SJSA1 (cell line): ENCODE data around the gene ADGRA3. TPM values are rescaled to one million over a fixed set of nuclear protein-coding genes. Genes with fewer than 3 reads are reported as not detected.

Source experiments
- DNase-seq, 2 experiments: peaks; one replicate each; pipeline ENCODE4 v3.0.0-alpha.2; 2015 to 2020; ENCODE audit warnings: low spot score in 2 of 2, low read depth in 1 of 2
- H3K27ac ChIP-seq: fragments of 250-450 bp; sonication (Bioruptor Pico); 2 replicates; pipeline ENCODE4 v1.5.1; 2020; ENCODE audit warnings: mild to moderate bottlenecking, moderate library complexity
- H3K27me3 ChIP-seq: fragments of 250-450 bp; sonication (Bioruptor Pico); replicated peaks from 2 replicates; pipeline ENCODE4 v1.5.1; 2020; ENCODE audit warnings: mild to moderate bottlenecking, moderate library complexity
- H3K36me3 ChIP-seq: fragments of 250-450 bp; sonication (Bioruptor Pico); 2 replicates; pipeline ENCODE4 v1.5.1; 2020; ENCODE audit warnings: mild to moderate bottlenecking
- H3K4me1 ChIP-seq: fragments of 250-450 bp; sonication (Bioruptor Pico); replicated peaks from 2 replicates; pipeline ENCODE4 v1.6.1; 2021; ENCODE audit warnings: mild to moderate bottlenecking
- H3K4me3 ChIP-seq: fragments of 250-450 bp; sonication (Bioruptor Pico); 2 replicates; pipeline ENCODE4 v1.5.1; 2020; ENCODE audit warnings: mild to moderate bottlenecking
- H3K9me3 ChIP-seq: fragments of 250-450 bp; sonication (Bioruptor Pico); replicated peaks from 2 replicates; pipeline ENCODE4 v1.5.1; 2020; ENCODE audit warnings: mild to moderate bottlenecking
- total RNA-seq: library from RNA; depleted of rRNA; stranded (reverse); fragments of >200 nt; shearing (Covaris generic); gene quantifications from 2 replicates; pipeline ENCODE4 v1.2.3, GENCODE V29; 2014

The ADGRA3 gene
- total RNA-seq, 1 experiment from 2014 or later = 9.4 TPM

DNA sequence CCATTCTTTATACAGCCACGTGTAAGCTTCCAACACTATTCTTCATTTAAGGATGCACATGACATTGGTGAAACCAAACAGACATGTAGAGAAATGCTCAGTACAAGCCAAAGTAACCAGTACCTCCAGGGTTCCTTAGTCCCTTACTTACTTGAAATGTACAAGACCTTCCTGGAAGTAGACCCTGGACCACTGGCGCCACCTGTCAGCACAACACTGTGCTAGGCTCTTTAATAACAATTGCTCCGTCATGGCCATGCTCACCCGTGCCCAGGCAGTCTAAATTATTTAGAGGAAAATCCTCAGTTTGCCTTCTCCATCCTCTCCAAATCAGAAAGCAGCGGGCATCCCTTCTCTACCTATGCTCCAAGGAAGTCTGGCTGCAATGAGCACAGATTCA is 52.7 kb downstream of the ADGRA3 start:
- Histone ChIP-seq H3K9me3 (no peaks in the 10 kb centered on the region), H3K4me3 (no peak overlapping the region)
- no peak for DNase-seq

GRCh38 chr4:22462688-22463087 is 53.2 kb downstream of the ADGRA3 start:
- no peak overlapping the region for H3K27ac ChIP-seq
- H3K4me1 ChIP-seq = no peaks in the 10 kb centered on the region
- no peaks in the 10 kb centered on the region for H3K36me3 ChIP-seq
- no peaks in the 10 kb centered on the region for H3K9me3 ChIP-seq
- no peaks in the 10 kb centered on the region for H3K27me3 ChIP-seq
- no peak overlapping the region for H3K4me3 ChIP-seq
- DNase-seq = no peak

More for the DNA sequence above, 52.7 kb downstream of the ADGRA3 start:
- H3K4me1 ChIP-seq = no peaks in the 10 kb centered on the region
- H3K36me3 ChIP-seq = no peaks in the 10 kb centered on the region
- no peaks in the 10 kb centered on the region for H3K27me3 ChIP-seq
- H3K27ac ChIP-seq = no peak overlapping the region

- no peak overlapping the region for H3K27ac ChIP-seq
- H3K4me1 ChIP-seq = no peaks in the 10 kb centered on the region
- no peaks in the 10 kb centered on the region for H3K9me3 ChIP-seq
- H3K36me3 ChIP-seq = no peaks in the 10 kb centered on the region
- H3K27me3 ChIP-seq = no peaks in the 10 kb centered on the region
- no peak for DNase-seq
- H3K4me3 ChIP-seq = no peak overlapping the region
Measured at GRCh38 chr4:22460266-22460665, 55.6 kb downstream of the ADGRA3 start.

- H3K27me3 ChIP-seq = no peaks in the 10 kb centered on the region
- H3K9me3 ChIP-seq = no peaks in the 10 kb centered on the region
- H3K4me1 ChIP-seq = no peaks in the 10 kb centered on the region
Measured at GRCh38 chr4:22458098-22458497, 57.8 kb downstream of the ADGRA3 start.

DNA sequence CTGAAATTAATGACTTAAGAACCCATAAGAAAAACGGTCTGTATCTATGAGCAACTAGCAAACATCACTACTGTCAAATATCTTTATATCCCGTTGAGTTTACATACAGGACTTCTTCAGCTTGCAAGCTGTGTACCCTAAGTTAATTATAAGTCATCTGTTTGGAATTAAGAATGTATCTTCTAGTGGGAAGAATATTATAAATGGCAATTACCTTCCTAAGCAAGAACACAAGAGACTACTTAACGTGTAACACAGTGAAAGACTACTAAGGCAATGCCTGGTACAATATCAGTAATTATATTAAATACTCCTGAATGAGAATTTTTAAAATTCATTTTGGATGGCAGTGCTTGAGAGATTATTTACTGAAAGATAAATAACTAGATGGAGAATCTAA is 58.5 kb downstream of the ADGRA3 start:
- H3K27me3 ChIP-seq = no peaks in the 10 kb centered on the region
- no peak overlapping the region for H3K4me3 ChIP-seq
- no peaks in the 10 kb centered on the region for H3K9me3 ChIP-seq
- H3K27ac ChIP-seq = no peak overlapping the region
- H3K4me1 ChIP-seq = no peaks in the 10 kb centered on the region
- DNase-seq = no peak
- H3K36me3 ChIP-seq = no peaks in the 10 kb centered on the region

More at GRCh38 chr4:22458098-22458497, 57.8 kb downstream of the ADGRA3 start:
- H3K4me3 ChIP-seq = no peak overlapping the region
- H3K27ac ChIP-seq = no peak overlapping the region
- no peaks in the 10 kb centered on the region for H3K36me3 ChIP-seq
- no peak for DNase-seq

DNA sequence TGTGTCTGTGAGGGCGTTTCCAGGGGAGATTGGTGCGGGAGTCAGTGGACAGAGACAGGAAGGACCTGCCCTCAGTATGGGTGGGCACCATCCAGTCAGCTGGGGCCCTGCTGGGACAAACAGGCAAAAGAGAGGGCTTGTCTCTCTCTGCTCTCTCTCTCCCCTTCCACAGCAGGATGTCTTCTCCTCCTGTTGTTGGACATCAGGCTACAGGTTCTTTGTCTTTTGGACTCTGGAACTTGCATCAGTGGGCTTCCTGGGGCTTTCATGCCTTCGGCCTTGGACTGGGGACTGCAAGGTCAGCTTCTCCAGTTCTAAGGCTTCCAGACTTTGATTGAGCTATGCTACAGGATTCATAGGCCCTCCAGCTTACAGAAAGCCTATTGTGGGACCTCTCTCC is 59.6 kb downstream of the ADGRA3 start:
- DNase-seq = no peak
- Histone ChIP-seq H3K4me3 (no peak overlapping the region), H3K27ac (no peak overlapping the region), H3K27me3 (no peaks in the 10 kb centered on the region), H3K9me3 (no peaks in the 10 kb centered on the region), H3K36me3 (no peaks in the 10 kb centered on the region), H3K4me1 (no peaks in the 10 kb centered on the region)

DNA sequence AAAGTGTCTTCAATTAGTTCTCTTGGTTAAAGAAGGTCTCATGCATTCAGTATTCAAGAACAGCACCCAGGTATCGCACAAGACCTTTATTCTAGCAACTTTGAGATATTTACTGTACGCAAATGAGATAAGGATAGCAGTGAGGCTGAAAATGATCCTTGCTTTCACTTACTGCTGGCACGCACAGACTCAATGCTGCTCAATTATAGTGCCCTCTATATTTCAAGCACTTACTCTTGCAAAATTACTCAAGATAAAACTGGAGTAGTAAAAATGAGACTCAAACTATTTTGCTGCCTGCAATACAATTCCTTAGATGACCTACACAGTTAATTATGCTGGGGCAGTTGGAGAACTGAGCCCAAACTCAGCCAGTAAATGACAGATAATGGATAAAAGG is 60.9 kb downstream of the ADGRA3 start:
- Histone ChIP-seq H3K4me3 (no peak overlapping the region), H3K4me1 (no peaks in the 10 kb centered on the region), H3K27ac (no peak overlapping the region), H3K9me3 (no peaks in the 10 kb centered on the region), H3K27me3 (no peaks in the 10 kb centered on the region), H3K36me3 (no peaks in the 10 kb centered on the region)
- DNase-seq = no peak

DNA sequence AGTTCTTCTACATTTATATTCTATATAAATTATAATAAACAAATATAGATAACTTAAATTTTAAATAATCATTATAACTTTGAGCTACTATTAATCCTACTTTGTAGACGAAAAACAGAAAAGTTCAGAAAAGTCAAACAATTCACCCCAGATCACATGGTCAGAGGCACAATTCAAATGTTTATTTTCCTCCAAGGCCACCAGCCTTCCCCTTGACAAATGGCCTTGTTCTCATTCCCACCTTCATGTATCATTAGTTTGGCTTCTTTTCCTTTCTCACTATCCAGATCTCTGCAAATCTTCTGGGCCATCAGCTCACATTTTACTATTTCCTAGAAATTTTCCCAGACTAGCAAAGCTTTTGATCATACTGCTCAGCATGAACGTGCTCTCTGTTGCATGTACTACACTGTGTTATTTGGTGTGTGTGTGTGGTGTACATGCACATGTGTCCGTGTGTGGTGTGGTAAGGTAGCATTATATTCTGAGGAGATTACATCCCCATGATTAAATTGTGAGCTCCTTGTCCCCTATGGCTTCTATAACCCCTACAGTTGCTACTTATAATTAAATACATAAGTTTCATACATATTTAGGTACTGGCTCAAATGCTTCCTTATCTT is 61.5 kb downstream of the ADGRA3 start:
- no peak overlapping the region for H3K27ac ChIP-seq
- H3K4me1 ChIP-seq = no peaks in the 10 kb centered on the region
- H3K9me3 ChIP-seq = no peaks in the 10 kb centered on the region
- H3K4me3 ChIP-seq = no peak overlapping the region
- H3K36me3 ChIP-seq = no peaks in the 10 kb centered on the region
- no peaks in the 10 kb centered on the region for H3K27me3 ChIP-seq
- DNase-seq = no peak

DNA sequence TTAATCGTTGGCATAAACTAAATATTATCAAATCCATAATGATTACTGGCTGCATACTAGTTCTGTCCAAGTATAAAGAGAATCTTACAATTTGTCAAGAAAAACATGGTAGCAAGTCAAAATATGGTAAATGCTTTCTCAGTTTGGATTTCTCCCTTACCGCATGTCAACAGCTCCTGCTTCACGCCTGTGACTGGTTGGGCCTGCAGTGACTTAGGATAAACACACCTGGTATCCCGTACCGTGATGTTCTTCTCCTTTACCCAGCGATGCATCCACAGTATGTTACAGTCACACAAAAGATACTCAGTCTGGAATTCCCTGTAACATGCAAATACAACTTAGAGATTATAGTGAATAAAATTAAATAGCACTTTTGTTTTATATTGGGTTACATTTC is 71.1 kb downstream of the ADGRA3 start:
- Histone ChIP-seq H3K36me3 (no peaks in the 10 kb centered on the region), H3K27ac (no peak overlapping the region), H3K4me1 (no peaks in the 10 kb centered on the region), H3K27me3 (no peaks in the 10 kb centered on the region), H3K4me3 (no peak overlapping the region), H3K9me3 (no peaks in the 10 kb centered on the region)
- DNase-seq = no peak

- H3K4me1 ChIP-seq = no peaks in the 10 kb centered on the region
- no peak overlapping the region for H3K27ac ChIP-seq
- H3K27me3 ChIP-seq = no peaks in the 10 kb centered on the region
- no peaks in the 10 kb centered on the region for H3K9me3 ChIP-seq
- H3K4me3 ChIP-seq = no peak overlapping the region
- no peak for DNase-seq
- no peaks in the 10 kb centered on the region for H3K36me3 ChIP-seq
Measured at GRCh38 chr4:22442956-22443355, 72.9 kb downstream of the ADGRA3 start.

DNA sequence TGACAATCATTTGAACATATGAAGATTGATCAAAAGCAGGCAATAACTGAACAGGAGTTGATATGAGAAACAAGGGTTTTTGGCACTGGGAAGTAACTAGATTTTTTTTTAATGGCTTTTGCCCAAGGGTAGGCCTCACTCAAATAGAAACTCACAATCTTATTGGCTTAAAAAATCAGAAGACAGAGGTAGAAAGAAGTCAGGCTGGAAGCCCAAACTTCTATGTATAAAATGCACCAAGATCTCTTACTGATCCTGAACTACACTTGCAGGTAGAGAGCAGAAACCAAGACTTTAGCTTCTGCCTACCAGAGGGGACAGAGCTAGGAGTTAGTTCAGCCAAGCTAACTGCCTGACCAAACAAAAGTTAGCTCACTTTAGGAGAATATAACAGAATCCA is 74.9 kb downstream of the ADGRA3 start:
- DNase-seq = no peak
- H3K4me3 ChIP-seq = no peak overlapping the region
- H3K36me3 ChIP-seq = no peaks in the 10 kb centered on the region
- H3K27me3 ChIP-seq = no peaks in the 10 kb centered on the region
- no peaks in the 10 kb centered on the region for H3K4me1 ChIP-seq
- H3K27ac ChIP-seq = no peak overlapping the region
- no peaks in the 10 kb centered on the region for H3K9me3 ChIP-seq

DNA sequence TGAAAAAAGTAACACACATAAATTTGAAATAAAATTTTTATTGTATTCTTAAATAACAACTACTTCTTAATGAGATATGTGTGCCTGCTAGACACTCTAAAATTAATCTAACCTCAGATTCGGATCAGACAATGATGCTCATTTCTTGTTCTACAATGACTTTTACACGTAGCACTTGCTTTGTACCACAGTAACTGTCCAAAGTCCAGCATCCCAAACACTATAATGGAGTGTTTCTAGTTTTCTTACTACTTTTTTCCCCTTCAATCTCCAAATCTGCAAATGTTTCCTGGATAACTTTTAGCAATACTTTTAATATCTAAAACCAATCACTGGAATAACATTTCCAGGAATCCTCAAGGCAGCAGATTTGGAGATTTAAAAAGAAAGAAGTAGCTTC is 75.9 kb downstream of the ADGRA3 start:
- H3K27ac ChIP-seq = no peak overlapping the region
- no peak for DNase-seq
- H3K27me3 ChIP-seq = no peaks in the 10 kb centered on the region
- H3K4me3 ChIP-seq = no peak overlapping the region
- H3K4me1 ChIP-seq = no peaks in the 10 kb centered on the region
- no peaks in the 10 kb centered on the region for H3K36me3 ChIP-seq
- H3K9me3 ChIP-seq = no peaks in the 10 kb centered on the region

GRCh38 chr4:22435652-22436051 is 80.2 kb downstream of the ADGRA3 start:
- Histone ChIP-seq H3K9me3 (no peaks in the 10 kb centered on the region), H3K4me1 (no peaks in the 10 kb centered on the region), H3K27me3 (no peaks in the 10 kb centered on the region), H3K36me3 (no peaks in the 10 kb centered on the region), H3K4me3 (no peak overlapping the region), H3K27ac (no peak overlapping the region)
- no peak for DNase-seq

DNA sequence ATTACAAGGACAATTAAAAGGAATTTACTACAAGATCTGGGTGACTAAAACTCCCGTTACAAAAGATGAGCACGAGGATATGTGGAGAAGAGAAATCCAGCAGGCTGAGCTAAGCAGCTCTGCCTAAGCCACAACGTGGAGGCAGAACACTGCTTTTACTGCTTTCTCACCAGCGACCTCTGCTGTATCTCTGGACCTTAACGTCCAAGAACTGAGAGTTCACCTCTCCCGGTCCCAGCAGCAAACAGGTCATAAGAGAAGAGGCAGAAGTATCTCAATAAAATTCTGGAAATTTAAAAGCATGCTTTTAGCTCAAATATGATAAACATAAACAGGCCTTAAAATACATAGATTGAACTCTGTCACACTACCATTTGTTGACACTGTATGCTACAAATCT is 81.0 kb downstream of the ADGRA3 start:
- Histone ChIP-seq H3K36me3 (no peaks in the 10 kb centered on the region), H3K9me3 (no peaks in the 10 kb centered on the region), H3K27me3 (no peaks in the 10 kb centered on the region), H3K27ac (no peak overlapping the region), H3K4me3 (no peak overlapping the region), H3K4me1 (no peaks in the 10 kb centered on the region)
- no peak for DNase-seq

DNA sequence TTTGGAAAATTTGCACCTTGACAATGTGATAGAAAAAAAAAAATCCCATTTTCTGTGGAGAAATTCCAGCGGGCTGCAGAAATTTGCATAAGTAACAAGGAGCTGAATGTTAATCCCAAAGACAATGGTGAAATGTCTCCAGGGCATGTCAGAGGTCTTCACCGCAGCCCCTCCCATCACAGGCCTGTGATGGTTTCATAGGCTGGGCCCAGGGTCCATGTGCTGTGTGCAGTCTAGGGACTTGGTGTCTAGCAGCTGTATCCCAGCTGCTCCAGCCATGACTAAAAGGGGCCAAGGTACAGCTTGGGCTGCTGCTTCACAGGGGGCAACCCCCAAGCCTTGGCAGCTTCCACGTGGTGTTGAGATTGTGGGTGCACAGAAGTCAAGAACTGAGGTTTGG is 85.2 kb downstream of the ADGRA3 start:
- no peak for DNase-seq
- no peak overlapping the region for H3K27ac ChIP-seq

More for the DNA sequence above, 85.2 kb downstream of the ADGRA3 start:
- H3K9me3 ChIP-seq = no peaks in the 10 kb centered on the region
- H3K4me3 ChIP-seq = no peak overlapping the region
- no peaks in the 10 kb centered on the region for H3K4me1 ChIP-seq
- H3K27me3 ChIP-seq = no peaks in the 10 kb centered on the region
- no peaks in the 10 kb centered on the region for H3K36me3 ChIP-seq
